ENCODE results near the gene LRRC37A3. TPM values are rescaled to one million over a fixed set of nuclear protein-coding genes. Genes with fewer than 3 reads are reported as not detected.
"Not testable (repeated sequence)": the region's sequence is repeated elsewhere in the genome, so short reads cannot be mapped to it uniquely, and the experiment has no call there.

LRRC37A3 gene
- total RNA-seq, 1 donor from 2014 or later = 16.4 TPM

DNA sequence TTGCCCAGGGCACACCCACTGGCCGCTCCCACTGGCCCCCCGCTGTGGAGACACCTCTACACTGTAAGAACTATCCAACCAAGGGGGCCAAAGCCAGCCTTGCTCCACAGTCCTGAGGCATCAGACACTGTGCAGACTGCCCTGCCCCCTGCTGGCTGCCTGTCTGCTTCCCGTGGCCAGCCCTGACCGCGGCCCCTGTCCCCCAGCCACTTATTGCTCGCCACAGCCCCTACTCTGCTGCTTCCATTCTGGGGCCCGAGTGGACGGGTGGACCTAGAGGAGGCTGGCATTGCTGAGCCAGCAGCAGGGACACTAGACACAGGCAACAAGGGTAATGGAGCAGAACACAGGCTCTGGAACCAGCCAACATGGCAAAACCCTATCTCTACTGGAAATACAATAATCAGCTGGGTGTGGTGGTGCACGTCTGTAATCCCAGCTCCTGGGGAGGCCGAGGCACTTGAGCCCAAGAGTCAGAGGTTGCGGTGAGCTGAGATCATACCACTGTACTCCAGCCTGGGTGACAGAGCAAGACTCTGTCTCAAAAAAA is 19.7 kb upstream of the LRRC37A3 start:
- H3K4me2 ChIP-seq (ENCODE audit: low read length) = no peak overlapping the region
- no peak overlapping the region for H2AFZ ChIP-seq (ENCODE audit: low read depth, low read length)
- DNase-seq (ENCODE audit: low read depth) = no peak
- no peaks in the 10 kb centered on the region for H3K9me3 ChIP-seq (ENCODE audit: insufficient read depth, low read depth, low read length)
- H3K27ac ChIP-seq (ENCODE audit: low read depth, low read length) = no peak overlapping the region
- Mint-ChIP-seq H3K4me1 (ENCODE audit: low read depth, unreplicated experiment) (no peaks in the 10 kb centered on the region), H3K27ac (ENCODE audit: unreplicated experiment) (no peak overlapping the region), H3K27me3 (ENCODE audit: low read depth, unreplicated experiment) (peaks cover 2% of the 10 kb centered on the region), H3K4me3 (ENCODE audit: unreplicated experiment) (no peak overlapping the region), H3K9me3 (ENCODE audit: unreplicated experiment) (no peaks in the 10 kb centered on the region), H3K36me3 (ENCODE audit: low read depth, unreplicated experiment) (no peaks in the 10 kb centered on the region)
- H3K9ac ChIP-seq (ENCODE audit: low read length) = no peak overlapping the region
- TF ChIP-seq EZH2 (IDR thresholded peaks at IDR 0.05; ENCODE audit: insufficient read depth, low read length) = no peak
- TF ChIP-seq, protein P1, sequence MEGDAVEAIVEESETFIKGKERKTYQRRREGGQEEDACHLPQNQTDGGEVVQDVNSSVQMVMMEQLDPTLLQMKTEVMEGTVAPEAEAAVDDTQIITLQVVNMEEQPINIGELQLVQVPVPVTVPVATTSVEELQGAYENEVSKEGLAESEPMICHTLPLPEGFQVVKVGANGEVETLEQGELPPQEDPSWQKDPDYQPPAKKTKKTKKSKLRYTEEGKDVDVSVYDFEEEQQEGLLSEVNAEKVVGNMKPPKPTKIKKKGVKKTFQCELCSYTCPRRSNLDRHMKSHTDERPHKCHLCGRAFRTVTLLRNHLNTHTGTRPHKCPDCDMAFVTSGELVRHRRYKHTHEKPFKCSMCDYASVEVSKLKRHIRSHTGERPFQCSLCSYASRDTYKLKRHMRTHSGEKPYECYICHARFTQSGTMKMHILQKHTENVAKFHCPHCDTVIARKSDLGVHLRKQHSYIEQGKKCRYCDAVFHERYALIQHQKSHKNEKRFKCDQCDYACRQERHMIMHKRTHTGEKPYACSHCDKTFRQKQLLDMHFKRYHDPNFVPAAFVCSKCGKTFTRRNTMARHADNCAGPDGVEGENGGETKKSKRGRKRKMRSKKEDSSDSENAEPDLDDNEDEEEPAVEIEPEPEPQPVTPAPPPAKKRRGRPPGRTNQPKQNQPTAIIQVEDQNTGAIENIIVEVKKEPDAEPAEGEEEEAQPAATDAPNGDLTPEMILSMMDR (IDR thresholded peaks at IDR 0.05; ENCODE audit: insufficient read depth, low read depth, low read length) = peak; percentile 31
- H3K4me3 ChIP-seq (ENCODE audit: insufficient read depth, low read depth, low read length) = no peak overlapping the region
- H3K79me2 ChIP-seq (ENCODE audit: insufficient read depth, low read length) = no peaks in the 10 kb centered on the region
- no peaks in the 10 kb centered on the region for H3K4me1 ChIP-seq (ENCODE audit: insufficient read depth, low read length)
- H3K27me3 ChIP-seq (ENCODE audit: insufficient read depth, low read length) = no peaks in the 10 kb centered on the region
- FAIRE-seq = no peak
- H3K36me3 ChIP-seq (ENCODE audit: insufficient read depth, low read length) = no peaks in the 10 kb centered on the region
- no peaks in the 10 kb centered on the region for H4K20me1 ChIP-seq (ENCODE audit: insufficient read depth, low read length)

DNA sequence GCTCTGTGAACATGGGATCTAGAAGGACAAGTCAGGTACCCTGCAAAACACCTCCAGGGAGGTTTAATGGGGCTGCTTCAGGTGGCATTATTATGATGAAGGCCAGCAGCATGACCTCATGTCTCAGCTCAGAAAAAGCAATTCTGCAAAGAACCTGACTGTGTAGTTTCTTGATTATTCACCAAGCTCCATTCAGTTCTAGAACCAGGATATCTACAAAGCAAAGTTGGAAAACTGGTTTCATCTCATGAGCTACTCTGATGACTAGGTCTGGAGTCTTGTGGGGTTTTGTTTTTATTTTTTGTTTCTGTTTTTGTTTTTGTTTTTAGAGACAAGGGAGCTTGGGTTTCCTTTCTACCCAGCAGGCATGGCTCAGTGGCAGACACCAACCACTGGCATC is 19.0 kb upstream of the LRRC37A3 start:
- no peak overlapping the region for H3K27ac ChIP-seq (ENCODE audit: low read depth, low read length)
- H3K4me2 ChIP-seq (ENCODE audit: low read length) = no peak overlapping the region
- H3K79me2 ChIP-seq (ENCODE audit: insufficient read depth, low read length) = no peaks in the 10 kb centered on the region
- Mint-ChIP-seq H3K36me3 (ENCODE audit: low read depth, unreplicated experiment) (no peaks in the 10 kb centered on the region), H3K27me3 (ENCODE audit: low read depth, unreplicated experiment) (peaks cover 2% of the 10 kb centered on the region), H3K9me3 (ENCODE audit: unreplicated experiment) (no peaks in the 10 kb centered on the region), H3K27ac (ENCODE audit: unreplicated experiment) (no peak overlapping the region), H3K4me3 (ENCODE audit: unreplicated experiment) (no peak overlapping the region), H3K4me1 (ENCODE audit: low read depth, unreplicated experiment) (no peaks in the 10 kb centered on the region)
- H3K4me1 ChIP-seq (ENCODE audit: insufficient read depth, low read length) = no peaks in the 10 kb centered on the region
- no peaks in the 10 kb centered on the region for H3K27me3 ChIP-seq (ENCODE audit: insufficient read depth, low read length)
- H2AFZ ChIP-seq (ENCODE audit: low read depth, low read length) = no peak overlapping the region
- no peaks in the 10 kb centered on the region for H4K20me1 ChIP-seq (ENCODE audit: insufficient read depth, low read length)
- no peak overlapping the region for H3K9ac ChIP-seq (ENCODE audit: low read length)
- H3K36me3 ChIP-seq (ENCODE audit: insufficient read depth, low read length) = no peaks in the 10 kb centered on the region
- no peak for DNase-seq (ENCODE audit: low read depth)
- no peaks in the 10 kb centered on the region for H3K9me3 ChIP-seq (ENCODE audit: insufficient read depth, low read depth, low read length)
- FAIRE-seq = no peak
- H3K4me3 ChIP-seq (ENCODE audit: insufficient read depth, low read depth, low read length) = no peak overlapping the region
- no peak for TF ChIP-seq EZH2 (IDR thresholded peaks at IDR 0.05; ENCODE audit: insufficient read depth, low read length)
- TF ChIP-seq, protein P1 (IDR thresholded peaks at IDR 0.05; ENCODE audit: insufficient read depth, low read depth, low read length) = no peak

DNA sequence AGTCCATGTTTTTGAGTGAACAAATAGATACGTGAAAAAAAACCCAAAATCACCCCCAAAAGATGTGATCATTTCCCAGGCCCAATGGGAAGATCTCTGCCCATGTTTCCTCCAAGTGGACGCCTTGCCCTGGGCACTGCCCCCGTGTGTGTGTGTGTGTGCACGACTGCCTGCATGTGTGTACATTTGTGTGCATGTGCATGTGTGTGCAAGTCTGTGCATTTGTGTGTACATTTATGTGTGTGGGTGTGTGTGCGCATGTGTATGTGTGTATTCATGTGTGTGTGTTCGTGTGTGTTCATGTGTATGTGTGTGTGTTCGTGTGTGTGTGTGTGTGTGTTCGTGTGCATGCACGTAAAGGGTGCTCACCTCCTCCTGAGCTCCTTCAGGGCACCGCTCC is 16.8 kb upstream of the LRRC37A3 start:
- no peaks in the 10 kb centered on the region for H3K27me3 ChIP-seq (ENCODE audit: insufficient read depth, low read length)
- no peak overlapping the region for H3K9ac ChIP-seq (ENCODE audit: low read length)
- H4K20me1 ChIP-seq (ENCODE audit: insufficient read depth, low read length) = no peaks in the 10 kb centered on the region
- Mint-ChIP-seq H3K4me3 (ENCODE audit: unreplicated experiment) (no peak overlapping the region), H3K4me1 (ENCODE audit: low read depth, unreplicated experiment) (no peaks in the 10 kb centered on the region), H3K9me3 (ENCODE audit: unreplicated experiment) (no peaks in the 10 kb centered on the region), H3K36me3 (ENCODE audit: low read depth, unreplicated experiment) (no peaks in the 10 kb centered on the region), H3K27ac (ENCODE audit: unreplicated experiment) (no peak overlapping the region), H3K27me3 (ENCODE audit: low read depth, unreplicated experiment) (peaks cover 2% of the 10 kb centered on the region)
- FAIRE-seq (no peak), DNase-seq (ENCODE audit: low read depth) (no peak)
- TF ChIP-seq, protein P1 (IDR thresholded peaks at IDR 0.05; ENCODE audit: insufficient read depth, low read depth, low read length) = no peak
- TF ChIP-seq EZH2 (IDR thresholded peaks at IDR 0.05; ENCODE audit: insufficient read depth, low read length) = no peak
- no peak overlapping the region for H3K4me3 ChIP-seq (ENCODE audit: insufficient read depth, low read depth, low read length)
- no peaks in the 10 kb centered on the region for H3K4me1 ChIP-seq (ENCODE audit: insufficient read depth, low read length)
- no peak overlapping the region for H2AFZ ChIP-seq (ENCODE audit: low read depth, low read length)
- H3K36me3 ChIP-seq (ENCODE audit: insufficient read depth, low read length) = no peaks in the 10 kb centered on the region
- H3K4me2 ChIP-seq (ENCODE audit: low read length) = no peak overlapping the region
- no peaks in the 10 kb centered on the region for H3K9me3 ChIP-seq (ENCODE audit: insufficient read depth, low read depth, low read length)
- no peak overlapping the region for H3K27ac ChIP-seq (ENCODE audit: low read depth, low read length)
- H3K79me2 ChIP-seq (ENCODE audit: insufficient read depth, low read length) = no peaks in the 10 kb centered on the region

DNA sequence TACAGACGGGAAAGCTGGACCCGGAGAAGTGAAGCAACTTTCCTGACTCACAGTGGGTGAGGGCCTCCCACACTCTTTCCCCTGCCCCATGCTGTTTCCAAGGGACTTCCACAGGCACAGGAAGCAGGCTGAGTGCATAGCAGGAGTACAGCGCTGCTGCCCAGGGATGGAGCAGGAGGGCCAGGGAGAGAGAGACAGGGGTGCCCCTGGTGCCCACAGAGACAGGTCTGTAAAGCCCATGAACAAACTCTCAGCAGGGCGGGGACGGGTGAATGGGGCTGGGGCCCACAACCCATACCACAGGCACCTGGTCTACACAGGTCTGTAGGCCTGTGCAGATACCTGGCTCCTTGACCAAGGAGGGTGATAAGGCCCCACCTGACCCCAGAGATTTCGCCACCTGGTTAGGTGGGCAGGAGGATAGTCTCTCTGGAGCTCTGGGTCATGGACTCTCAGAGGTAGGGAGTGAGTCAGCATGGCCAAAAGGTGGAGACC is 15.1 kb upstream of the LRRC37A3 start:
- not testable (repeated sequence) for DNase-seq (ENCODE audit: low read depth); H3K36me3 ChIP-seq (ENCODE audit: insufficient read depth, low read length); H3K27me3 Mint-ChIP-seq (ENCODE audit: low read depth, unreplicated experiment); H3K79me2 ChIP-seq (ENCODE audit: insufficient read depth, low read length); H3K4me2 ChIP-seq (ENCODE audit: low read length); FAIRE-seq; H3K27ac ChIP-seq (ENCODE audit: low read depth, low read length); H3K9me3 ChIP-seq (ENCODE audit: insufficient read depth, low read depth, low read length); H2AFZ ChIP-seq (ENCODE audit: low read depth, low read length); H3K27ac Mint-ChIP-seq (ENCODE audit: unreplicated experiment); H3K4me1 ChIP-seq (ENCODE audit: insufficient read depth, low read length); H3K9ac ChIP-seq (ENCODE audit: low read length); H3K4me3 Mint-ChIP-seq (ENCODE audit: unreplicated experiment); H3K27me3 ChIP-seq (ENCODE audit: insufficient read depth, low read length); H3K4me3 ChIP-seq (ENCODE audit: insufficient read depth, low read depth, low read length); H4K20me1 ChIP-seq (ENCODE audit: insufficient read depth, low read length); H3K36me3 Mint-ChIP-seq (ENCODE audit: low read depth, unreplicated experiment); H3K9me3 Mint-ChIP-seq (ENCODE audit: unreplicated experiment)
- H3K4me1 Mint-ChIP-seq (ENCODE audit: low read depth, unreplicated experiment) = peaks cover 14% of the 10 kb centered on the region

Measured in astrocyte (in vitro differentiated cells and primary cell).